Urothelium cell line (cell line): Measurements from ENCODE around the gene OR1E2.
A peak's percentile ranks its signal among the peaks of the same experiment; 100 is the strongest.
"Not testable (repeated sequence)": the region's sequence is repeated elsewhere in the genome, so short reads cannot be mapped to it uniquely, and the experiment has no call there.

Experiments used
- DNase-seq: peaks from one replicate; pipeline ENCODE4 v3.0.0; 2011; ENCODE audit warnings: low spot score, mixed read lengths
- FAIRE-seq: peaks from 2 replicates; lab custom pipeline; 2011; peaks lifted over from hg19 to GRCh38; lab: Jason Lieb, UNC

Gene OR1E2

DNA sequence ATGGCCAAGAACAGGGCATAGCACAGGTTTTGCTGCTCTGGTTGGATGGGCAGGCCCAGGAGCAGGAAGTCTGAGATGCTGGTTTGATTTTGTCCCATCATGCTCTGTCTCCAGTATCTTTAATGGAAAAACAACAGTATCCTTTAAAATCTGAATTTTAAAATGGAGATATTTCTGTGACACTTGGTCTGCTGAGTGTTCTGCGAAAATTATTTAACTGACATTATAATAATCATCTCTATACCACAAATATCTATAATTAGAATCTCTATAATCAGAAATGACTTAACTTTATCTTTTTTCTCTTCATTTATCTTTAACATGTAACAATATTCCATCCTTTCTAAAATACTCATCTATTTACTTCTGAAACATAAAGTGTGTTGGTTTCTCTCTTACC, 35.3 kb downstream of the OR1E2 start, which contains the start of gene OR1E1:
Gene OR1E1 (minus strand): TSS at position 101 of the 400 bp plus-strand sequence. CDS start 0 bp downstream, at position 101.
- FAIRE-seq: no peak
- no peak for DNase-seq

DNA sequence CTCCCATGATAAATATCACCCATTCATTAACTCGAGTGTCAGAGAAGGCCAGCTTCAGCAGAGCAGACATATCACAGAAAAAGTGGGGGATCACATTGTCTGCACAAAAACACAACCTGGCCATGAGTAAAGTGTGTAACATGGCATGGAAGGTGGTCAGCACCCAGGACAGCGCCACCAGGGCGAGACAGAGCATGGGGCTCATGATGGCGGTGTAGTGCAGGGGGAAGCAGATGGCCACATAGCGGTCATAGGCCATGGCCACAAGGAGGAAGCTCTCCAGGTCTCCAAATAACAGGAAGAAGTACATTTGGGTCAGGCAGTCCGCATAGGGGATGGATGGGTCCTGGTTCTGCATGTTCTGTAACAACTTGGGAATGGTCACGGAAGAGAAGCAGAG, 35.8 kb downstream of the OR1E2 start:
- peak; percentile 5 for DNase-seq
- FAIRE-seq: not testable (repeated sequence)

DNA sequence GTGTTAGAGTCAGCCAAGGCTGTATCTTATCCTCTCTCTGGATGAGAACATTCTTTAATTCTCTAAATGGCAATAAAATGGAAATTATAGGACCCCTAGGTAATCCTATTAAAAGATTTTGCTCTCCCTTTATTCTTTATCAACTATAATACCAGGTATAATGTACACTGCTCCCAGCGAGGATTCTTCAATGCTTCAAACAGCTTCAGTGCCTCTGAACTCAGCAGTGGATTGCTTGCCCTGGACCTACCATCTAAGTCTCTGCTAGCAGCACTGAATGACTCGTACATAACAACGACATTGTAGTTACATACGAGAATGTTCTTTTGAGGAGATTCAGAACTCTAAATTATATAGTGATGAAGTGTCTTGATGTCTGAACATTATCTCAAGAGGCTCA, 43.9 kb downstream of the OR1E2 start:
- DNase-seq (no peak), FAIRE-seq (no peak)

DNA sequence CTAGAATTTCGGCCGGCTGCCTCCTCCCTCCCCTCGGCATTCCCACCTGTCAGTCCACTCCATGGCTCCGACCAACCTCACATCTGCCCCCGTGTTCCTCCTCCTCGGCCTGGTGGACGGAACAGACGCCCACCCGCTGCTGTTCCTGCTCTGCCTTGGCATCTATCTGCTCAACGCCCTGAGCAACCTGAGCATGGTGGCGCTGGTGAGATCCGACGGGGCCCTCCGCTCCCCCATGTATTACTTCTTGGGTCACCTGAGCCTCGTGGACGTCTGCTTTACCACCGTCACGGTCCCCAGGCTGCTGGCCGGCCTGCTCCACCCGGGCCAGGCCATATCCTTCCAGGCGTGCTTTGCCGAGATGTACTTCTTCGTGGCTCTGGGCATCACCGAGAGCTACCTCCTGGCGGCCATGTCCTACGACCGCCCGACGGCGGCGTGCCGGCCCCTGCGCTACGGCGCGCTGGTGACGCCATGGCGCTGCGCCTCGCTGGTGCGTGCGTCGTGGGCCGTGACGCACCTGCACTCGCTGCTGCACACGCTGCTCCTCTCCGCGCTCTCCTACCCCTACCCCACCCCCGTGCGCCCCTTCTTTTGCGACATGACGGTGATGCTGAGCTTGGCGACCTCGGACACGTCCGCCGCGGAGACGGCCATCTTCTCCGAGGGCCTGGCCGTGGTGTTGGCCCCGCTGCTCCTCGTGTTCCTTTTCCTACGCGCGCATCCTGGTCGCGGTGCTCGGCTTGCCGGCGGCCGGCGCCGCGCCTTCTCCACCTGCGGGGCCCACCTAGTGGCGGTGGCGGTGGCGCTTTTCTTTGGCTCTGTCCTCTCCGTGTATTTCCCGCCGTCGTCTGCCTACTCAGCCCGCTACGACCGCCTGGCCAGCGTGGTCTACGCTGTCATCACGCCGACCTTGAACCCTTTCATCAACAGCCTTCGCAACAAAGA, 47.5 kb downstream of the OR1E2 start, which contains the start of gene OR3A2:
Gene OR3A2 (minus strand): TSS at position 440 of the 948 bp plus-strand sequence.
- DNase-seq (peak; percentile 85), FAIRE-seq (peak; percentile 93)
